LNCaP clone FGC (cell line): ENCODE measurements around the gene DENND6B.

Experiments used
- DNase-seq: peaks from one replicate; pipeline ENCODE4 v3.0.0-alpha.2; 2011; ENCODE audit warnings: low read depth
- H3K4me3 ChIP-seq: 2 replicates; pipeline ENCODE4 v1.5.1; 2011; ENCODE audit warnings: mild to moderate bottlenecking, low read depth, low read length, control low read depth
- CTCF ChIP-seq: IDR thresholded peaks from 2 replicates; pipeline ENCODE4 v1.5.1; 2012; ENCODE audit warnings: mild to moderate bottlenecking; ENCODE audit not compliant: control insufficient read depth, insufficient read depth; ENCODE audit errors: extremely low read depth

DENND6B gene

GRCh38 chr22:50361688-50362087 lies 34.9 kb upstream of the DENND6B start:
- no peak for TF ChIP-seq CTCF

GRCh38 chr22:50361222-50361621 lies 34.4 kb upstream of the DENND6B start:
- TF ChIP-seq CTCF, result no peak
- no peak overlapping the region for H3K4me3 ChIP-seq
- DNase-seq, result no peak

More at GRCh38 chr22:50361688-50362087, 34.9 kb upstream of the DENND6B start:
- no peak for DNase-seq
- H3K4me3 ChIP-seq, result no peak overlapping the region

- no peak for TF ChIP-seq CTCF
- H3K4me3 ChIP-seq, result no peak overlapping the region
- no peak for DNase-seq
Measured at GRCh38 chr22:50360578-50360977, 33.8 kb upstream of the DENND6B start.

GRCh38 chr22:50357756-50358155 lies 30.9 kb upstream of the DENND6B start:
- no peak for DNase-seq
- no peak overlapping the region for H3K4me3 ChIP-seq
- TF ChIP-seq CTCF, result no peak

GRCh38 chr22:50357222-50357621 lies 30.4 kb upstream of the DENND6B start:
- H3K4me3 ChIP-seq, result no peak overlapping the region
- no peak for TF ChIP-seq CTCF
- no peak for DNase-seq

- no peak for TF ChIP-seq CTCF
- DNase-seq, result no peak
Measured at GRCh38 chr22:50356186-50356585, 29.4 kb upstream of the DENND6B start.

GRCh38 chr22:50348058-50348457 lies 21.2 kb upstream of the DENND6B start:
- no peak for DNase-seq
- no peak overlapping the region for H3K4me3 ChIP-seq

More at GRCh38 chr22:50356186-50356585, 29.4 kb upstream of the DENND6B start:
- H3K4me3 ChIP-seq, result no peak overlapping the region

More at GRCh38 chr22:50348058-50348457, 21.2 kb upstream of the DENND6B start:
- no peak for TF ChIP-seq CTCF
